Endodermal cell (in vitro differentiated cells): ENCODE measurements around the gene MBNL2. TPM values are rescaled to one million over a fixed set of nuclear protein-coding genes. Genes with fewer than 3 reads are reported as not detected.

ENCODE experiments used
- DNase-seq: peaks from one replicate; pipeline ENCODE4 v3.0.0-alpha.2; 2017
- H3K27ac ChIP-seq: 2 replicates; pipeline ENCODE4 v1.5.1; 2013; ENCODE audit warnings: mild to moderate bottlenecking, low read depth, low read length, moderate library complexity
- H3K27me3 ChIP-seq: 2 replicates; pipeline ENCODE4 v1.6.1; 2013; ENCODE audit warnings: mild to moderate bottlenecking, low read length, moderate library complexity; ENCODE audit not compliant: insufficient read depth, control insufficient read depth, poor library complexity, severe bottlenecking
- H3K36me3 ChIP-seq: 2 replicates; pipeline ENCODE4 v1.7.0; 2013; ENCODE audit warnings: mild to moderate bottlenecking, low read length, moderate library complexity; ENCODE audit not compliant: control insufficient read depth, insufficient read depth
- H3K4me1 ChIP-seq: one replicate; pipeline ENCODE4 v1.7.0; 2013; ENCODE audit warnings: low read length; ENCODE audit not compliant: control insufficient read depth, insufficient read depth
- H3K4me3 ChIP-seq: 2 replicates; pipeline ENCODE4 v1.5.1; 2013; ENCODE audit warnings: mild to moderate bottlenecking, low read length, moderate library complexity
- H3K9ac ChIP-seq: 2 replicates; pipeline ENCODE4 v1.6.1; 2013; ENCODE audit warnings: mild to moderate bottlenecking, low read length, moderate library complexity; ENCODE audit not compliant: poor library complexity, severe bottlenecking; ENCODE audit errors: extremely low read depth
- H3K9me3 ChIP-seq: 2 replicates; pipeline ENCODE4 v1.6.1; 2013; ENCODE audit warnings: mild to moderate bottlenecking, low read length, moderate library complexity; ENCODE audit not compliant: control insufficient read depth
- H3K27ac Mint-ChIP-seq: 2 replicates; pipeline ENCODE4 v1.8.0; 2020; ENCODE audit warnings: mixed read lengths
- H3K27me3 Mint-ChIP-seq: 2 replicates; pipeline ENCODE4 v1.8.0; 2021; ENCODE audit warnings: mild to moderate bottlenecking, mixed read lengths; ENCODE audit not compliant: insufficient read depth
- H3K36me3 Mint-ChIP-seq: 2 replicates; pipeline ENCODE4 v1.8.0; 2020; ENCODE audit warnings: low read depth, mixed read lengths
- H3K4me1 Mint-ChIP-seq: 2 replicates; pipeline ENCODE4 v1.8.0; 2020; ENCODE audit warnings: mixed read lengths
- H3K4me3 Mint-ChIP-seq: 2 replicates; pipeline ENCODE4 v1.8.0; 2020; ENCODE audit warnings: mild to moderate bottlenecking, moderate library complexity, mixed read lengths
- H3K9me3 Mint-ChIP-seq: 2 replicates; pipeline ENCODE4 v1.8.0; 2020; ENCODE audit warnings: mild to moderate bottlenecking, mixed read lengths
- WGBS, 2 experiments: methylation state at CpG; one replicate each; pipeline versions ENCODE4 v1.1.5 to v1.1.7; 2013; ENCODE audit warnings: missing lambda C conversion rate in 2 of 2, mixed read lengths in 1 of 2; ENCODE audit not compliant: insufficient coverage in 1 of 2, insufficient read length in 1 of 2; 5-methylcytosine and 5-hydroxymethylcytosine counted together
- total RNA-seq, 2 donors: library from RNA; stranded (reverse); fragmentation: NEBNext Ultra II Directional in 1 of 2; extraction: Animal tissue kit (Norgen Biotek cat#: 25700) in 1 of 2; gene quantifications; 2 replicates in 1 of 2; 3 replicates in 1 of 2; pipeline ENCODE4 v1.2.1, GENCODE V29; 2021
- TF ChIP-seq, protein P1 (sequence below): fragments of 200-600 bp; sonication (generic); conservative IDR thresholded peaks from 2 replicates; pipeline ENCODE4 v1.5.0; 2021; ENCODE audit warnings: antibody characterized with exemption, mild to moderate bottlenecking

Gene MBNL2
- total RNA-seq, 2 donors from 2014 or later: 1.7 to 3.3 TPM

- Mint-ChIP-seq H3K36me3 (no peaks in the 10 kb centered on the region), H3K27me3 (no peaks in the 10 kb centered on the region), H3K27ac (no peak overlapping the region), H3K4me1 (no peaks in the 10 kb centered on the region), H3K4me3 (no peak overlapping the region), H3K9me3 (no peaks in the 10 kb centered on the region)
- H3K4me3 ChIP-seq: no peak overlapping the region
- H3K27me3 ChIP-seq: no peaks in the 10 kb centered on the region
- no peak overlapping the region for H3K27ac ChIP-seq
- no peaks in the 10 kb centered on the region for H3K4me1 ChIP-seq
- no peaks in the 10 kb centered on the region for H3K36me3 ChIP-seq
- no peak for DNase-seq
- H3K9ac ChIP-seq: no peak overlapping the region
- H3K9me3 ChIP-seq: no peaks in the 10 kb centered on the region
- TF ChIP-seq, protein P1, sequence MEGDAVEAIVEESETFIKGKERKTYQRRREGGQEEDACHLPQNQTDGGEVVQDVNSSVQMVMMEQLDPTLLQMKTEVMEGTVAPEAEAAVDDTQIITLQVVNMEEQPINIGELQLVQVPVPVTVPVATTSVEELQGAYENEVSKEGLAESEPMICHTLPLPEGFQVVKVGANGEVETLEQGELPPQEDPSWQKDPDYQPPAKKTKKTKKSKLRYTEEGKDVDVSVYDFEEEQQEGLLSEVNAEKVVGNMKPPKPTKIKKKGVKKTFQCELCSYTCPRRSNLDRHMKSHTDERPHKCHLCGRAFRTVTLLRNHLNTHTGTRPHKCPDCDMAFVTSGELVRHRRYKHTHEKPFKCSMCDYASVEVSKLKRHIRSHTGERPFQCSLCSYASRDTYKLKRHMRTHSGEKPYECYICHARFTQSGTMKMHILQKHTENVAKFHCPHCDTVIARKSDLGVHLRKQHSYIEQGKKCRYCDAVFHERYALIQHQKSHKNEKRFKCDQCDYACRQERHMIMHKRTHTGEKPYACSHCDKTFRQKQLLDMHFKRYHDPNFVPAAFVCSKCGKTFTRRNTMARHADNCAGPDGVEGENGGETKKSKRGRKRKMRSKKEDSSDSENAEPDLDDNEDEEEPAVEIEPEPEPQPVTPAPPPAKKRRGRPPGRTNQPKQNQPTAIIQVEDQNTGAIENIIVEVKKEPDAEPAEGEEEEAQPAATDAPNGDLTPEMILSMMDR: no peak
Measured at GRCh38 chr13:97394542-97394941, 172.4 kb downstream of the MBNL2 start.

DNA sequence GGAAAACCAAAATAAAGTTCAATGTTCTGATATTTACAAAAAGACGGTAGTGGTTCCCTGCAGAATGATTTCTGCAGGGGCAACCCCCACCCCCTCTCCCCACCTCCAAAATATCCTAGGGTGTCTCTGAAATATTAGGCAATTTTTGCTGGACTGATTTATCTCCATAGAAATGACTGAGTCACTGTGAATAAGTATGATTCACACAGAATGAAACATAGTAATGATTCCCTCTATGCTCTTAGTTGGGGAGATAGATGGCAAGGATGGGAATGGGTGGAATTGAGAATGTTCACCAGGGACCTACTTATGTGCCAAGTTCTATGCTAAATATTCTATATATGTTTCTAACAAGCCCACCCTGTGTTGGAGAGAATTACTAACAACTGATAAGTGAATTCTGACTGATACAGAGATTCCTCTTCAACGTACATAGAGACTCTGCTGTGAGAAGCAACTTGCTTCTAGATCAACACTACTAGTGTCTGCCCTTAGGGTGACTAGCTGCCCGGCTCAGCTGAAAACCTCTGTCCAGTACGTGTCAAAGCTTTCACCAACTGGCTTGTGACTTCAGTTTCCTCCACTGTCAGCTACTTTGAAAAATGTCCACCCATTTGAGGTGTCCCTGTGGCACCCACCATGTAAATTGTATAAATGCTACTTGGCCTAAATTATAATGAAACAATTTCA, 173.5 kb downstream of the MBNL2 start:
- Mint-ChIP-seq H3K36me3 (no peaks in the 10 kb centered on the region), H3K27me3 (no peaks in the 10 kb centered on the region), H3K4me3 (no peak overlapping the region), H3K4me1 (no peaks in the 10 kb centered on the region), H3K9me3 (peaks cover 2% of the 10 kb centered on the region), H3K27ac (no peak overlapping the region)
- Histone ChIP-seq H3K36me3 (no peaks in the 10 kb centered on the region), H3K9me3 (no peaks in the 10 kb centered on the region), H3K4me3 (no peak overlapping the region), H3K4me1 (no peaks in the 10 kb centered on the region), H3K27ac (no peak overlapping the region), H3K27me3 (no peaks in the 10 kb centered on the region), H3K9ac (no peak overlapping the region)
- TF ChIP-seq, protein P1: no peak
- DNase-seq: no peak
- 88 to 91% methylated on average over 3 to 4 of the region's 4 CpGs for WGBS, 2 experiments

GRCh38 chr13:97397267-97397666, 175.1 kb downstream of the MBNL2 start:
- H3K9me3 Mint-ChIP-seq: peaks cover 2% of the 10 kb centered on the region
- Histone ChIP-seq H3K27ac (no peak overlapping the region), H3K36me3 (no peaks in the 10 kb centered on the region), H3K27me3 (no peaks in the 10 kb centered on the region), H3K9me3 (no peaks in the 10 kb centered on the region), H3K4me3 (no peak overlapping the region), H3K9ac (no peak overlapping the region), H3K4me1 (no peaks in the 10 kb centered on the region)
- H3K27ac Mint-ChIP-seq: no peak overlapping the region
- 85 to 86% methylated on average over 5 to 8 of the region's 10 CpGs for WGBS, 2 experiments
- TF ChIP-seq, protein P1: no peak
- H3K27me3 Mint-ChIP-seq: no peaks in the 10 kb centered on the region
- DNase-seq: no peak
- no peak overlapping the region for H3K4me3 Mint-ChIP-seq
- H3K4me1 Mint-ChIP-seq: no peaks in the 10 kb centered on the region
- no peaks in the 10 kb centered on the region for H3K36me3 Mint-ChIP-seq
